Epithelial cell of proximal tubule (primary cell): ENCODE results near the gene CDH12. TPM values are rescaled to one million over a fixed set of nuclear protein-coding genes. Genes with fewer than 3 reads are reported as not detected.
"Not testable (repeated sequence)": the region's sequence is repeated elsewhere in the genome, so short reads cannot be mapped to it uniquely, and the experiment has no call there.

Experiments
- DNase-seq: peaks from one replicate; pipeline ENCODE4 v3.0.0-alpha.2; 2011; ENCODE audit warnings: low read depth
- H3K4me3 ChIP-seq: 2 replicates; pipeline ENCODE4 v1.5.1; 2011; ENCODE audit warnings: low read depth, mild to moderate bottlenecking, low read length
- total RNA-seq: library from RNA; depleted of rRNA; stranded (reverse); fragments of >200 nt; gene quantifications from 2 replicates; pipeline ENCODE4 v1.2.3, GENCODE V29; 2015
- TF ChIP-seq, protein P1 (sequence below): conservative IDR thresholded peaks from 2 replicates; pipeline ENCODE4 v1.5.1; 2012; ENCODE audit warnings: low read depth, mild to moderate bottlenecking, low read length

Gene CDH12
- total RNA-seq, 1 donor from 2014 or later: not detected

- TF ChIP-seq, protein P1, sequence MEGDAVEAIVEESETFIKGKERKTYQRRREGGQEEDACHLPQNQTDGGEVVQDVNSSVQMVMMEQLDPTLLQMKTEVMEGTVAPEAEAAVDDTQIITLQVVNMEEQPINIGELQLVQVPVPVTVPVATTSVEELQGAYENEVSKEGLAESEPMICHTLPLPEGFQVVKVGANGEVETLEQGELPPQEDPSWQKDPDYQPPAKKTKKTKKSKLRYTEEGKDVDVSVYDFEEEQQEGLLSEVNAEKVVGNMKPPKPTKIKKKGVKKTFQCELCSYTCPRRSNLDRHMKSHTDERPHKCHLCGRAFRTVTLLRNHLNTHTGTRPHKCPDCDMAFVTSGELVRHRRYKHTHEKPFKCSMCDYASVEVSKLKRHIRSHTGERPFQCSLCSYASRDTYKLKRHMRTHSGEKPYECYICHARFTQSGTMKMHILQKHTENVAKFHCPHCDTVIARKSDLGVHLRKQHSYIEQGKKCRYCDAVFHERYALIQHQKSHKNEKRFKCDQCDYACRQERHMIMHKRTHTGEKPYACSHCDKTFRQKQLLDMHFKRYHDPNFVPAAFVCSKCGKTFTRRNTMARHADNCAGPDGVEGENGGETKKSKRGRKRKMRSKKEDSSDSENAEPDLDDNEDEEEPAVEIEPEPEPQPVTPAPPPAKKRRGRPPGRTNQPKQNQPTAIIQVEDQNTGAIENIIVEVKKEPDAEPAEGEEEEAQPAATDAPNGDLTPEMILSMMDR: no peak
- no peak overlapping the region for H3K4me3 ChIP-seq
- DNase-seq: no peak
Observed at GRCh38 chr5:22372376-22372775, 480.8 kb downstream of the CDH12 start.

DNA sequence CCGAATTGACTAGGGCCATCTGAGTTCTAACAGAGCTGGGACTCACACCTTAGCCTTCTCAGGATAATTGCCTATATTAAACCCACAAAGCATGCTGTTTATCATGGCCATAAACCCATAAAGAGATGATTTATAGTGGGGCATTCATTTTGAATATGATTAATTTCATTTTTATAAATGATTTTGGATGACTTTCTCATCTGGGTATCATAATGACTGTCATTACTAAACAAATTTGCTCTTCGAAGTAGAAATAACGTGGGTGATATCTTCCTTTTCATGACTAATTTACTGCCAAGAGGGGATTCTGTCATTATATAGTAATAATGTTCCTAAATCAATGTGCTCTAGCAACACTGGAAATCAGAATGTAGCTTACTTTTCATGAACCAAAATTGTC lies 498.2 kb downstream of the CDH12 start:
- TF ChIP-seq, protein P1: no peak
- no peak for DNase-seq
- H3K4me3 ChIP-seq: no peak overlapping the region

DNA sequence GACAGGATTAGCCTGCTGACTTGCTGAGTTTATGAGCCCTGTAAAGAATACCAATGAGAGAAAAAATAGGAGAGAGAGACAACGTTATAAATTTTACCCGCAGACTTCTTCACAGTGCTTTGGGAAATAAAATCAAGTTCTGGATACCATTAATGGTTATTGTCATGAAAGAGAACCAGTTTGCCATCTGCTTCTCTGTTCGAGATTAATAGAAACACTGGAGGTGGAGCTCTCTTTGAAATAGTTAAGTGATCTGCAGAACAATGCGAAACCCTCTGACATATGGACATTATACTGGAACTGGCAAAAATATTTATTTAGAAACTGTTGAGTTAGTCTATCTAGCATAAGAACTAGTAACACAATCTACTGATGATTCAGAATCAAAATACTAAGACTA lies 500.7 kb downstream of the CDH12 start:
- TF ChIP-seq, protein P1: no peak
- no peak for DNase-seq
- H3K4me3 ChIP-seq: no peak overlapping the region

DNA sequence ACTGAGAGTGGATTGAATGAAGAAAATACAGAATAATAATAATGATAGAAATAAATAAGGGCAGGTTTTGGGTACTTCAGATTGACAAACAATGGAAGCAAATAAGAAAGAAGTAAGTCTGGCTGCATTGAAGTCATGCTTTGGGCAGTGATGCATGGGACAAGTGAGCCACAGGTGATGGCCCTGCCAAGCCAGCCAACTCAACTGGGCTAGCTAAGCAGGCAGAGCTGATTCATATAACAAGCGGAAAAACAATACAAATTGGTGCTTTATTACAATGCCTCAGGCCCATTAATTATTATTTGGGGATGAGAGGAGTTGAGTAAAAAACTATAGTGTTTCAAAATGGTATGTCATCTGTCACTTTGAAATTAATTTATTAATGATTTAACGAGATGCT lies 502.0 kb downstream of the CDH12 start:
- no peak for DNase-seq
- H3K4me3 ChIP-seq: no peak overlapping the region
- TF ChIP-seq, protein P1: no peak

DNA sequence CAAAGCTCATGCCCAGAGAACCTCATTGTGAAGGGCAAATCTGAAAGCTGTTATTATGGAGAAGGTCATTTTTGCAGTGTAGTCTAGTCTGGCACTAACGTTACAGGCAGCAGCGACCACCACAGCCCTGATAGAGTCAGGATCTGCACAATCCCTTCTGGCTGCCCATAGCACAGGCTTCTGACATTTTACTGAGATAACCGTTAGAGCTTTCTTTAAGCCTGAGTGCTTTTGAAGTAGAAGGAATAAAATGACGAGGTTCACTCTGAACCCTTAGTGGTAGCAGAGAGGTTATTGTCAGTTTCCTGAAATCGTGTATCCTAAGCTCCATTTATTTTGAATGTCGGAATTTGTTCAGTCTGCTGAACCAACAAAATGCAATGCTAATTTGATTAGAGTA lies 505.1 kb downstream of the CDH12 start:
- TF ChIP-seq, protein P1: no peak

DNA sequence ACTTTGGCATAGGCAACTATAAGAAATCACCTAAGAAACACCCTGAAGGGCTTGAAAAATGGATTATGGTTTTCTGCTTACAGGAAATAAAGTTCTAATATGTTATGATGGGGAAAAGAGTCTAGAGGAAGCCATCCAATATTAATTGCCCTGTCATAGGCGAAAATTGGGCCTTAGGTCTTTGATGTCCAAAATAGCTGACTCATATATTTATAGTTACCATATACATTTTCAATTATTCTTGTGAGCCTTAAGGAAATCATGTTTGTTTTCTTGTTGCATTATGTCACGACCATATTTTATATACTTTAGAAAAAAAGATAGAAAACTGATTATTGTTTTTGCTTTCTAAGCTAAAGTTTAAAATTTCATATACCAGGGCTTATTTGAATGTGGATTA lies 509.1 kb downstream of the CDH12 start:
- TF ChIP-seq, protein P1: no peak
- DNase-seq: no peak

More for the DNA sequence above, 505.1 kb downstream of the CDH12 start:
- no peak for DNase-seq
- no peak overlapping the region for H3K4me3 ChIP-seq

GRCh38 chr5:22341406-22341805 lies 511.7 kb downstream of the CDH12 start:
- no peak overlapping the region for H3K4me3 ChIP-seq
- no peak for DNase-seq
- TF ChIP-seq, protein P1: no peak

More for the DNA sequence above, 509.1 kb downstream of the CDH12 start:
- no peak overlapping the region for H3K4me3 ChIP-seq

- H3K4me3 ChIP-seq, DNase-seq: not testable (repeated sequence)
Observed at GRCh38 chr5:22332949-22333348, 520.2 kb downstream of the CDH12 start.
